Duodenal mucosa (tissue), 2 donors: Measurements from ENCODE around the gene ZNF304.

Source experiments
- H3K27ac ChIP-seq: one replicate; pipeline ENCODE4 v1.7.0; 2013; ENCODE audit warnings: low read depth, low read length
- H3K27me3 ChIP-seq, 2 donors: one replicate each; pipeline ENCODE4 v1.7.0; 2013; ENCODE audit warnings: low read length in 2 of 2, control low read depth in 1 of 2; ENCODE audit not compliant: insufficient read depth in 2 of 2, control insufficient read depth in 1 of 2
- H3K36me3 ChIP-seq, 2 donors: one replicate each; pipeline ENCODE4 v1.7.0; 2013; ENCODE audit warnings: low read length in 2 of 2, control low read depth in 1 of 2; ENCODE audit not compliant: insufficient read depth in 2 of 2, control insufficient read depth in 1 of 2
- H3K4me1 ChIP-seq, 2 donors: one replicate each; pipeline ENCODE4 v1.7.0; 2013; ENCODE audit warnings: low read length in 2 of 2, control low read depth in 1 of 2; ENCODE audit not compliant: insufficient read depth in 2 of 2, control insufficient read depth in 1 of 2
- H3K4me3 ChIP-seq, 2 donors: one replicate each; pipeline ENCODE4 v1.7.0; 2013; ENCODE audit warnings: low read length in 2 of 2, low read depth in 1 of 2
- H3K9ac ChIP-seq, 2 donors: one replicate each; pipeline ENCODE4 v1.7.0; 2013; ENCODE audit warnings: low read length in 2 of 2, low read depth in 1 of 2
- H3K9me3 ChIP-seq, 2 donors: one replicate each; pipeline ENCODE4 v1.7.0; 2013; ENCODE audit warnings: low read length in 2 of 2, control low read depth in 1 of 2; ENCODE audit not compliant: control insufficient read depth in 1 of 2

Gene ZNF304

GRCh38 chr19:57320180-57321084, 30.6 kb upstream of the ZNF304 start, which contains the start of gene ZNF543:
TSS of gene ZNF543 (plus strand) at chr19:57320472. CDS start at chr19:57320854, 382 bp downstream.
- Histone ChIP-seq H3K4me3 (peak within 1 kb of the TSS; percentile 72 to 79), H3K4me1 (peaks cover 13% of the 10 kb centered on the region in 2 donors), H3K9ac (peak within 1 kb of the TSS; percentile 67 to 71), H3K9me3 (peaks cover 0 to 11% of the 10 kb centered on the region in 2 donors), H3K27ac (peak within 1 kb of the TSS; percentile 71), H3K27me3 (no peaks in the 10 kb centered on the region), H3K36me3 (peaks cover 11 to 22% of the 10 kb centered on the region in 2 donors)

GRCh38 chr19:57321116-57321515, 30.0 kb upstream of the ZNF304 start:
- H3K9ac ChIP-seq: peak overlapping the region; percentile 67 to 71
- H3K4me3 ChIP-seq: peak overlapping the region; percentile 72 to 79
- peaks cover 11 to 28% of the 10 kb centered on the region in 2 donors for H3K36me3 ChIP-seq
- H3K27ac ChIP-seq: no peak overlapping the region
- H3K27me3 ChIP-seq: no peaks in the 10 kb centered on the region
- H3K9me3 ChIP-seq: peaks cover 0 to 11% of the 10 kb centered on the region in 2 donors
- peaks cover 13% of the 10 kb centered on the region in 2 donors for H3K4me1 ChIP-seq

DNA sequence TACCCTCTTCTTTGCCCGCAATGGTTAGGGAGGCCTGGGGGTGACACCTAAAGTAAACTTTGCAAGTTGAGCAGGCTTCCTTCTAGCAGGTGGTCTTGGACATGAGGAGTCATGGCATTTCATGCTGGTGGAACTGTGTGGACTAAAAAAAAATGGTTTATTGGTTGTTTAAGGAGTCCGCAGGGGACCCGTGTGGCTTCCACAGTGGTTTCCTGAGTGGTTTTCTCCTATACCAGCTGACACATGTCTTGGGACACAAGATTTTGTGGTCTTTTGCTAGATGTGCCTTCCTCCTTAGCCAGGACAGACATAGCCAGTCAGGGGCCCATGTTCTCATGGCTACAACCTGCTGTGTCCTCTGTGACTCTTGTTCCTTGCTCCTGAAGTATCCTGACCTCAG, 29.3 kb upstream of the ZNF304 start:
- no peak overlapping the region for H3K27ac ChIP-seq
- no peaks in the 10 kb centered on the region for H3K27me3 ChIP-seq
- peak overlapping the region; percentile 72 to 79 for H3K4me3 ChIP-seq
- H3K9ac ChIP-seq: no peak overlapping the region
- peaks cover 0 to 15% of the 10 kb centered on the region in 2 donors for H3K9me3 ChIP-seq
- peaks cover 13% of the 10 kb centered on the region in 2 donors for H3K4me1 ChIP-seq
- peaks cover 15 to 35% of the 10 kb centered on the region in 2 donors for H3K36me3 ChIP-seq

DNA sequence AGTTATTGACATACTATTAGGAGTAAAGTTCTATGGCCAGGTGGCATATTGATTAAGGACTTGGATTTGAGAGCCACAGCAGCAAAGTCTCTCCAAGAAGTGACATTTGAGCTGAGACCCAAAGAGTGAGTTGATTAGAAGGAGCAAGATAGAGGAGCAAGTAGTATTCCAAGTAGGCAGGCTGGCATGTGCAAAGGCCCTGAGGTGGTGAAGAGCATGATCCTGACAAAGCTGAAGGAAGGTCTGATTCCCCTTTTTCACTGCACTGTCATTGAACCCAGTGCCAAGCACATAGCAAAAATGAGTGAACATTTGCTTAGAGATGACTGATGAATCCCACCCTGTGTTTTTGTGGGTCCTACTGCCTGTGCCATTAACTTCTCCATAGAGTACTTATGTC, 26.1 kb upstream of the ZNF304 start:
- Histone ChIP-seq H3K27me3 (no peaks in the 10 kb centered on the region), H3K27ac (no peak overlapping the region), H3K4me3 (no peak overlapping the region), H3K4me1 (peaks cover 13% of the 10 kb centered on the region in 2 donors), H3K36me3 (peaks cover 37 to 60% of the 10 kb centered on the region in 2 donors), H3K9ac (no peak overlapping the region), H3K9me3 (peaks cover 21 to 26% of the 10 kb centered on the region in 2 donors)

GRCh38 chr19:57327993-57328392, 23.1 kb upstream of the ZNF304 start:
- no peak overlapping the region for H3K4me3 ChIP-seq
- peaks cover 26% of the 10 kb centered on the region in 2 donors for H3K9me3 ChIP-seq
- no peak overlapping the region for H3K9ac ChIP-seq
- no peak overlapping the region for H3K27ac ChIP-seq
- H3K27me3 ChIP-seq: no peaks in the 10 kb centered on the region
- H3K36me3 ChIP-seq: peaks cover 37 to 60% of the 10 kb centered on the region in 2 donors
- no peaks in the 10 kb centered on the region for H3K4me1 ChIP-seq

- H3K27ac ChIP-seq: no peak overlapping the region
- no peak overlapping the region for H3K9ac ChIP-seq
- no peak overlapping the region for H3K4me3 ChIP-seq
- H3K4me1 ChIP-seq: no peaks in the 10 kb centered on the region
- H3K9me3 ChIP-seq: peaks cover 0 to 14% of the 10 kb centered on the region in 2 donors
- peaks cover under 1 to 1% of the 10 kb centered on the region in 2 donors for H3K36me3 ChIP-seq
- no peaks in the 10 kb centered on the region for H3K27me3 ChIP-seq
Measured at GRCh38 chr19:57334191-57334590, 16.9 kb upstream of the ZNF304 start.

- Histone ChIP-seq H3K36me3 (no peaks in the 10 kb centered on the region), H3K27me3 (no peaks in the 10 kb centered on the region), H3K9me3 (peaks cover 0 to 6% of the 10 kb centered on the region in 2 donors), H3K4me3 (no peak overlapping the region), H3K27ac (no peak overlapping the region), H3K4me1 (no peaks in the 10 kb centered on the region), H3K9ac (no peak overlapping the region)
Measured at GRCh38 chr19:57338877-57339276, 12.2 kb upstream of the ZNF304 start.

DNA sequence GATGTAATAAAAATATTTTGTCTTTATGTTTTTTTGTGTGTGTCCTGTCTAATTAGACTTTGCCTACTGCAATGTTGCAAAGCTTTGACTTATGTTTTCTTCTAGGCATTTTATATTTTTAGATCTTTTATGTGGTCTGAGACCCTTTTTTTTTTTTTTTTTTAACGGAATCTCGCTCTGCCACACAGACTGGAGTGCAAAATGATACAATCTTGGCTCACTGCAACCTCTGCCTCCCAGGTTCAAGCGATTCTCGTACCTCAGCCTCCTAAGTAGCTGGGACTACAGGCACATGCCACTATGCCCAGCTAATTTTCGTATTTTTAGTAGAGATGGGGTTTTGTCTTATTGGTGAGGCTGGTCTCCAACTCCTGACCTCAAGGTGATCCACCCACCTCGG, 8.5 kb upstream of the ZNF304 start:
- Histone ChIP-seq H3K27ac (no peak overlapping the region), H3K4me1 (no peaks in the 10 kb centered on the region), H3K9me3 (no peaks in the 10 kb centered on the region)

DNA sequence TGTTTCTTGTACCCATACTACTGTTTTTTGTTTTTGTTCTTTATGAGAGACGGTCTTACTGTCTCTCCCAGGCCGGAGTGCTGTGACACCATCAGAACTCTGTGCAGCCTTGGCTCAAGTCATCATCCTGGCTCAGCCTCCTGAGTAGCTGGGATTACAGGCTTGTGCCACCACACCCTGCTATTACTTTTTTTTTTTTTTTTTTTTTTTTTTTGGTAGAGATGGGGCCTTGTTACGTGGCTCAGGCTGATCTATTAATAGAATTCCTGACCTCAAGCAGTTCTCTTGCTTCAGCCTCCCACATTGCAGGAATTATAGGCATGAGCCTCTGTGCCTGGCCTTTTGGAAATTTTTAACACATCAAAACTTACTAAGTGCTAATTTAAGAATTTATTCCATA, 2.9 kb upstream of the ZNF304 start:
- Histone ChIP-seq H3K36me3 (peaks cover 0 to 2% of the 10 kb centered on the region in 2 donors), H3K4me1 (peaks cover 15 to 17% of the 10 kb centered on the region in 2 donors), H3K27ac (no peak overlapping the region), H3K27me3 (no peaks in the 10 kb centered on the region), H3K9me3 (peaks cover 4 to 6% of the 10 kb centered on the region in 2 donors), H3K9ac (no peak overlapping the region), H3K4me3 (no peak overlapping the region)

More for the DNA sequence above, 8.5 kb upstream of the ZNF304 start:
- no peaks in the 10 kb centered on the region for H3K27me3 ChIP-seq
- H3K36me3 ChIP-seq: no peaks in the 10 kb centered on the region
- no peak overlapping the region for H3K4me3 ChIP-seq
- no peak overlapping the region for H3K9ac ChIP-seq

GRCh38 chr19:57351867-57352266, 796 bp downstream of the ZNF304 start:
- H3K4me3 ChIP-seq: peak overlapping the region; percentile 90 to 99
- H3K9ac ChIP-seq: peak overlapping the region; percentile 89
- H3K9me3 ChIP-seq: peaks cover 26 to 32% of the 10 kb centered on the region in 2 donors
- H3K27me3 ChIP-seq: no peaks in the 10 kb centered on the region
- H3K36me3 ChIP-seq: peaks cover 30 to 39% of the 10 kb centered on the region in 2 donors
- H3K4me1 ChIP-seq: peaks cover 17% of the 10 kb centered on the region in 2 donors
- no peak overlapping the region for H3K27ac ChIP-seq
